Measurements from ENCODE around the gene SLC34A1.

The SLC34A1 gene

GRCh38 chr5:177336112-177336511, 48.1 kb upstream of the SLC34A1 start:
- H2AFZ ChIP-seq (ENCODE audit: low read depth, low read length), result no peak overlapping the region
- no peaks in the 10 kb centered on the region for H3K27me3 ChIP-seq (ENCODE audit: insufficient read depth, low read length, poor library complexity)
- ATAC-seq (ENCODE audit: insufficient read depth, low read depth) (peak; percentile 87), DNase-seq (peak; percentile 53)
- no peak overlapping the region for H3K27ac ChIP-seq (ENCODE audit: low read length)
- H3K4me1 ChIP-seq (ENCODE audit: insufficient read depth, low read length), result no peaks in the 10 kb centered on the region
- peaks cover 93% of the 10 kb centered on the region for H3K36me3 ChIP-seq (ENCODE audit: insufficient read depth, low read length)
- no peaks in the 10 kb centered on the region for H3K9me3 ChIP-seq (ENCODE audit: insufficient read depth, low read length, severe bottlenecking)
- no peak overlapping the region for H3K4me2 ChIP-seq (ENCODE audit: insufficient read depth, low read length)
- peaks cover 40% of the 10 kb centered on the region; the same call in 1 of the 2 replicates for H4K20me1 ChIP-seq (ENCODE audit: insufficient read depth, low read length)
- TF ChIP-seq EZH2 (IDR thresholded peaks at IDR 0.05; ENCODE audit: borderline replicate concordance, low read depth, low read length, severe bottlenecking), result no peak
- peak; percentile 66 for TF ChIP-seq CTCF (IDR thresholded peaks at IDR 0.05; ENCODE audit: borderline replicate concordance, extremely low read depth, low read length, poor library complexity, severe bottlenecking)
- H3K4me3 ChIP-seq (ENCODE audit: low read depth in 1 of 2, low read length in 2 of 2), result no peak overlapping the region
- H3K79me2 ChIP-seq (ENCODE audit: insufficient read depth, low read length), result peaks cover 18% of the 10 kb centered on the region
- H3K9ac ChIP-seq (ENCODE audit: low read depth, low read length), result no peak overlapping the region

- Histone ChIP-seq H3K4me2 (ENCODE audit: insufficient read depth, low read length) (no peak overlapping the region), H3K79me2 (ENCODE audit: insufficient read depth, low read length) (peaks cover 25% of the 10 kb centered on the region), H3K27me3 (ENCODE audit: insufficient read depth, low read length, poor library complexity) (no peaks in the 10 kb centered on the region), H3K4me1 (ENCODE audit: insufficient read depth, low read length) (no peaks in the 10 kb centered on the region), H3K9me3 (ENCODE audit: insufficient read depth, low read length, severe bottlenecking) (no peaks in the 10 kb centered on the region), H4K20me1 (ENCODE audit: insufficient read depth, low read length) (peaks cover 34% of the 10 kb centered on the region; the same call in 1 of the 2 replicates), H2AFZ (ENCODE audit: low read depth, low read length) (no peak overlapping the region), H3K4me3 (ENCODE audit: low read depth in 1 of 2, low read length in 2 of 2) (no peak overlapping the region), H3K36me3 (ENCODE audit: insufficient read depth, low read length) (peaks cover 94% of the 10 kb centered on the region), H3K9ac (ENCODE audit: low read depth, low read length) (no peak overlapping the region), H3K27ac (ENCODE audit: low read length) (no peak overlapping the region)
- TF ChIP-seq EZH2 (IDR thresholded peaks at IDR 0.05; ENCODE audit: borderline replicate concordance, low read depth, low read length, severe bottlenecking) (no peak), CTCF (IDR thresholded peaks at IDR 0.05; ENCODE audit: borderline replicate concordance, extremely low read depth, low read length, poor library complexity, severe bottlenecking) (no peak)
- DNase-seq (no peak), ATAC-seq (ENCODE audit: insufficient read depth, low read depth) (no peak)
These were observed 47.4 kb upstream of the SLC34A1 start for GRCh38 chr5:177336603-177337494.

DNA sequence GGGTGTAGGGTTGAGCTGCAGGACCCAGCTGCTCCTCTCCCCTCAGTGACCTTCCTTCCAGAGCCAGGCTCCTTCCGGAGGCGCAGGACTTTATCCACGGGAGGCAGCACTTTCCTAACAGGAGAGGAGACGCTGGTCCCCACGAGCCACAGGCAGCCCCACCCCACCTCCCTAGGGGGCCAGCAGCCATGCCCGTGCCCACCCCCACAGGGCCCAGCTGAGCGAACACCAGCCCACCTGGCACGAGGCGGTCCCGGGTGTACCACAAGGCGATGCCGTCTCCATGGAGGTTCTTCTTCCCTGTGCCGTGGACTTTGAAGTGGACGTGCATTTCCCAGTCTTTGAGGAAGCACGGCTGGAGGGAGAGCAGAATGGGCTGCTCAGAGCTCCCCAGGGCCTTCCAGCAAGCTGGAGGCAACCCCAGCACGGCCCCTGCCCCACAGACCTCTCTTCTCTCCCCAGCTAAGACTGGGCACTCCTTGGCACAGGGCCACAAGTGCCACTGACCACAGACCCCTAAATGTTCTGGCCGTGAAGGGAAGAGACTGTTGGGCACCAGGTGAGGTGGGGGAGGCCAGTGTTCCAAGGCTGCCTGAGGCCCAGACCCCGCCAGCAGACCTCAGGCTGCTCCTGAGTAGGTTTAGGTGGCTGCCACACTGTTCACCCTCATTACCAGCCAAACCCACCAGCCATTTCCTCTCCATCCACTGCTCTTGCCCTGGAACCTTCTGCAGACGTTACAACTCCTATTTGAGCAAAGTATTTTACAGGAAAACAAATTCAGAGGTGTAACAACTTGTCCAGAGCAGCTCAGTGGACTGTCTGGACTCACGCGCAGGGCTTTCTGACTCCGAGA, 45.8 kb upstream of the SLC34A1 start:
- TF ChIP-seq CTCF (IDR thresholded peaks at IDR 0.05; ENCODE audit: borderline replicate concordance, extremely low read depth, low read length, poor library complexity, severe bottlenecking), result no peak
- Histone ChIP-seq H3K4me2 (ENCODE audit: insufficient read depth, low read length) (no peak overlapping the region), H3K27me3 (ENCODE audit: insufficient read depth, low read length, poor library complexity) (no peaks in the 10 kb centered on the region), H3K79me2 (ENCODE audit: insufficient read depth, low read length) (peaks cover 37% of the 10 kb centered on the region), H3K9ac (ENCODE audit: low read depth, low read length) (no peak overlapping the region), H2AFZ (ENCODE audit: low read depth, low read length) (no peak overlapping the region), H3K9me3 (ENCODE audit: insufficient read depth, low read length, severe bottlenecking) (no peaks in the 10 kb centered on the region), H3K4me1 (ENCODE audit: insufficient read depth, low read length) (no peaks in the 10 kb centered on the region), H4K20me1 (ENCODE audit: insufficient read depth, low read length) (peaks cover 29% of the 10 kb centered on the region; the same call in 1 of the 2 replicates), H3K36me3 (ENCODE audit: insufficient read depth, low read length) (peaks cover 86% of the 10 kb centered on the region), H3K27ac (ENCODE audit: low read length) (no peak overlapping the region), H3K4me3 (ENCODE audit: low read depth in 1 of 2, low read length in 2 of 2) (no peak overlapping the region)
- no peak for DNase-seq
- ATAC-seq (ENCODE audit: insufficient read depth, low read depth), result no peak

All from DND-41 (cell line).